Hematopoietic multipotent progenitor cell treated with erythropoietin and hydrocortisone succinate and interleukin-3 and kit ligand, for 6 days (in vitro differentiated cells): ENCODE data around the gene CDK12.
A peak's percentile ranks its signal among the peaks of the same experiment; 100 is the strongest.

Source experiments
- DNase-seq: peaks from one replicate; pipeline ENCODE4 v3.0.0-alpha.2; 2015

Gene CDK12

DNA sequence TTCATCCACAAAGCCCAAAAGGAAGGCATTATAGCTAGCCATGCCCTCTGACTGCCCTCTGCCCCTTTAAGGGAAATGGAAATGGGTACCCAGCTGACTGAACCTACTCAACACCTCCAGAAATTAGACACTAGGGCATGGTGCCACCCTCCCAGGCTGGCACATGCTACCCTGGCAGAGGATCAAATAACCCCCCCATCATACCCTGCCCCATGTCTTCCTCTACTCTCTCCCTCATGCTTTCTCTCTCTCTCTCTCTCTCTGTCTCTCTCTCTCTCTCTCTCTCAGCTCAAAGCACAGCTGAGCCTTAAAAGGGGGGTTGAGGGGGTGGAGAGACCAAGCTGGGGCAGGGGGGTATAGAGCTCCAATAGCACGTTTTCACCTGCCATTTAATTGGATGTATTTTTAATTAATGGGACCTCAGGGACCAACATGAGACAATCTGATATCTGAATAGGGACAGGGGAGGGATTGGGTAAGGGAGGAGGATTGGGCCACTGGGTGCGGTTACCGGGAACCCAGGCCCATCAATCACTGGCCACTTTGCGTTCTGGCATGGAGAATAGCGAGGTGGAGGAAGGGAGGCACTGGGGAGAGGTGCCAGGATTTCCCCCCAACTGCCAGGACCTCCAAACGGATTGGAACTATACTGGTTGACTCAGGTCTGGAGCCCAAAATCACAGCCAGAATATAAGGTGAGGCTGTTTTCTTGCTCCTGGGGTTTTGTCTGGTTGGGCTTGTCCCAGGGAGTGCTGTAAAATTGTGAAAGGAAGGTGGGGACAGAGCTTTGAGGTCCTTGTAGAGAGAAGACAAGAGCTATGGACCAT lies 88.7 kb downstream of the CDK12 start:
- DNase-seq, result no peak

DNA sequence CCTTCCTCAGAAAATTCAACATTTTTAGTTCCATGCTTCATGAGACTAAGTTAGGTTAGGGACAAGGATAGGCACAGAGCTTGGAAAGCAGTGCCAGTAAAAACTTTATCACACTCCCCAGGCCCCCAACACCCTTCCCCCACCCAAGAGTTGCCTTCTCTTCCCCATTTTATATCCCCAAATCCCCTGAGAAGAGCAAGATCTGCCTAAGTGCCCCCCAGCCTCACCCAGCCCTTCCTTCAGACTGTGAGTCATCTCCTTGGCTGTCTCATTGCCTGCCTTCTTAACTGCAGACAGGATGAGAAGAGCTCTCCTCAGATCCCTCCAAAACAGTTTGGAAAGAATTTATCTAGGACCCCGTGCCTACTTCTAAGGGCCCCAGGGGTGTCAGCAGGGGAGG lies 90.6 kb downstream of the CDK12 start:
- no peak for DNase-seq

GRCh38 chr17:39553341-39553945 lies 92.2 kb downstream of the CDK12 start:
- DNase-seq, result no peak

DNA sequence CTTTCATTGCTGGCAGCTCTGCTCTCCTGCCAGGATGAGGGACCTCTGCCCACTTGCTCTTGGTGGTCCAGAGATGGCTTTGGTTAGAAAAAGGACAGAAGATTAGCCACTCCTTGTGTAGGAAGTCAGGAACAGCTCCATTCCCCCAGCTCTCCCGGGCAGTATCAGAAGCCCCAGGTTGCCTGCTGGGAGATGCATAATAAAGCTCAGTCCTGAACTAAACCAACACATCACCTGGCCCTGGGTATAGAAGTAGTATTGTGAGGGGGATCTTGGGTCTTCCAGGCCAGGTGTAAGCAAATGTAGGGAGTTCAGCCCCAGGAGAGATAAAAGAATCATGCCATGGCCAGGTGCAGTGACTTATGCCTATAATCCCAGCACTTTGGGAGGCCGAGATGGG lies 94.1 kb downstream of the CDK12 start:
- DNase-seq, result no peak

DNA sequence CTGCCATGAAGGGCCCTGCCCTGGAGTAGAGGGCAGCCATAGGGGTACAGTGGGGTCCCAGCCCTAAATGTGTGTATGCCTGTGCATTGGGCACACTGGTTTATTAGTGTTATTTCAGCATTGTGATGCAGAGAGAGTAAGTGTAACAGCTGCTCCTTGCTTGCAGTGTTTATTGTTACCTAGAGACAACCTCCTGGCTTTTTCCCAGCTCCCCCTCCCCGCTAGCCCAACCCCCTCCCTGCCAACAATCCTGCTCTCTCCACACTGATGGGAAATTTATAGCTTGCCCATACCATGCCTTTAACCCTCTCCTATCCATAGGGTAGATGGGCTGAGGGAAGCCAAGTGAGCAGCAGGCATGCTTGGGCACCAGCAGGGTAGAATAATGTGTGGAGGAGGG lies 95.1 kb downstream of the CDK12 start:
- DNase-seq, result no peak

GRCh38 chr17:39562395-39562794 lies 101.1 kb downstream of the CDK12 start:
- no peak for DNase-seq

DNA sequence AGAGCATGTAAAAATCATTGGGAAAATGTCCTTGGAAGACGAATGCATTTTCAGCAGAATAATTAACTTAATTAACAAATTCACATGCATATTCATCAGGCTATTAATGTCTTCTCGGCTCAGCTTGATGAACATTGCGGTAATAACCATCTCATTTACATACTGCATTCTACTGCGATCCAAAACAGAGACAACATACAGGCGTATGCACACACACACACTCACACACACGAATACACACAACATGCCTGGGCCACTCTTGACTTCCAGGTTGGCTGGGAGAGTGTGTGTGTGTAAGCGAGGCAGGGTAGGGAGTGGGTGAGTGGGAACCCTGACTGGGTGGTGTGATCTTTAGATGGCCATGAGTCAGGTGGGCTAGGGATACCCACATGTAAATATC lies 101.7 kb downstream of the CDK12 start:
- no peak for DNase-seq

GRCh38 chr17:39563476-39563875 lies 102.2 kb downstream of the CDK12 start:
- peak; percentile 47 for DNase-seq

GRCh38 chr17:39564211-39564848 lies 103.0 kb downstream of the CDK12 start:
- no peak for DNase-seq

DNA sequence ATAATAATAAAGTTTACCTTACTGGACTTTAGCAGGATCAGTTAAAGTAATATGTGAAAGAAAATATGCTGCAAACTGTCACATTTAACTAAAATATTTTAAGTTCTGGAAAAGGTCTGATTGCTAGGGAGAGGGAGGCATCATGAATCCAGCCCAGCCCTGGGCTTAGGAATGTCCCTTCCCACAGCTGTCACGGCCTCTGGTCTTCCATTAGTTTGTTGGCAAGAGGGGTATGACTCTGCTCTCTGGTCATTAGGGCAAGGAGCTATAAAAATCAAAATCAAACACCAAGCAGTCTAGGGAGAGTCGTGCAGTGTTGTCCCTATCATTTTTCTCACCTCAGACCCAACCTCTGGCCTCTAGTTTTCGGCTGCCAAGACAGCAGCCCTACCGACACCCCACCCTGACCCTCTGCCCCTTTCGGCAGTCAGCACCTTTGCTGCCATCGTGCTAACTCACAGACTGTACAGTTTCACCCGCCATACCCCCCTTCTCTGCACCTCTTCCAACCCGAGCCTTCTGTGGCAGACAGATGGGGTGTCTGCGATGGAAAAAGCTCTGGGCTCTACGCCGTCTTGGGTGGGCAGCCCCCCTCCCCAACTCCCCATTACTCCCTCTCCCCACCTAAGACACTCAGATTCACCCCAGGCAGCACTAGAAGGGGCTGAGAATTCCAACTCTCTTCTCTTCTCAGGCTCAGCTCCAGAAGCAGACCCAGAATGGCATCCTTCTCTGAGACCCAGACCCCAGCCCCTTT lies 105.0 kb downstream of the CDK12 start:
- DNase-seq, result no peak

DNA sequence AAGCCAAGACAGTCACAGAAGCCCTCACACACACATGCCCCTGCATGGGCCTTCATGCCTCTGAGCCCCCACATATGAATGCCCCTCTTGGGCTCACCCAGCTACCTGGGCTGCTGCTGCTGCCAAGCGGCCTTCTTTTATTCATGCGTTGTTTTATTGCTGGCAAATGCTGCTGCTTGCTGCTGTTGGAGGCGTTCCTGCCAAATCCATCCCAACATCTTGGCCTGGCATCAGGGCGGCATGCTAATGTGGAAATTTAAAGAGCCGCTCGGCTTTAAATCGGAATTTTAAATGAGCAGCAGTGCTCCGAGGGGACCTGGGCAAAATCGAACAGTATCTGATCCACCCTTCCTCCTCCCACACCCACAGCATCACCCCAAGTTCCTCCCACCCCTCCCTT lies 107.4 kb downstream of the CDK12 start:
- DNase-seq, result no peak

DNA sequence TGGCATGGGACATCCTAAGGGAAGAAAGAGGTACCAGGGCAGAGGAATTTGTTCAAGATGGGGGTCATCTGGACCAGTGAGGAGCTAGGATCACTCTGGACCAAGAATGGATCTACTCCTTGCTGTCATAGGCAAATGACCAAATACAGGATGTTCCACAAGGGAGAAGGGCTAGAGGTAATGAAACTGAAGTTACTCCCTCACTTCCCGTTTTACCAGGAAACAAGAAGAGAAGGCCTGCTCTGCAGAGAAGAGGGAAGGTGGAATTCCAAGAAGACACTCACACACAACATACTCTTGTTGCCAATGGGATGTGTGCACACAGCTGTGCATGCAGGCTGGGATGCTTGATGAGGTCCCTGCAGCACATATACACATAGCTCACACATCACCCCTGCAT lies 107.8 kb downstream of the CDK12 start:
- no peak for DNase-seq

DNA sequence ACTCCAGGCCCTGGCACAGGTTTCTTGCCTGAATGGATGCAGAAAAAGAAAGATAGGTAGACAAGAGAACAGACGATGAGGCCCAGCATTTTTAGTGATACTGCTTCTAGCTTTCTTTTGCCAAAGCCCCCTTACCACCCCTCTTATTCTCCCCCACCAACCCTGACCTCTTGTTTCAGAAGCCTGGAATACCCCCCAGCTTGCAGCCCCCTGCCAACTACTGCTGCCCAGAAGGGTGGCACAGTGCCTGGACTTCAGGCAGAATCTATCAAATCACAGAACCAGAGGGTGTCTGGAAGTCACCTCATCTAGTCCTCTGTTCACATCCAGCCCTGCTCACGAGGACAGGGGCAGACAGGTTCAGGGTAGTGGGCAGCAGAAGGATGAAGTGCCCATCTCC lies 110.8 kb downstream of the CDK12 start:
- DNase-seq, result no peak

GRCh38 chr17:39573447-39574298 lies 112.4 kb downstream of the CDK12 start:
- DNase-seq, result peak; percentile 66

DNA sequence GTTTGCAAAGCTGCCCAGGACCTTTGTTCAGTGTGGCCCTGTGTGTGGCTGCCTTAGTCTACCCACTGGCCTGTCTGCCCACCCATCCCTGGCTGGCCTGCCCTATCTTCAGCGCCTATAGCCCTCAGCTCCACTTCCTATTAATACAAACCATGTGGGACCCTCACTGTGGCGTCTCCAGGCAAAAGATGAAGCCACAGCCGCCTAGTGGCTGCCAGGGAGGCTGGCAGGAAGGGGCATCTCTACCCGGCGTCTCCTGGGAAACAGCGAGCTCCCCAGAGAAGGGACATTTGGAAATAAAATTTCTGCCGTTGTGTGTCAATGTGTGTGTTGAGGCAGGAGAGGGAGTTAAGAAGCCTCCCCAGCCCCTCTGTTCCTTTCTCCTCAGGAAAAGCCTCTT lies 114.9 kb downstream of the CDK12 start:
- DNase-seq, result peak; percentile 49

GRCh38 chr17:39578272-39578671 lies 117.0 kb downstream of the CDK12 start:
- no peak for DNase-seq

DNA sequence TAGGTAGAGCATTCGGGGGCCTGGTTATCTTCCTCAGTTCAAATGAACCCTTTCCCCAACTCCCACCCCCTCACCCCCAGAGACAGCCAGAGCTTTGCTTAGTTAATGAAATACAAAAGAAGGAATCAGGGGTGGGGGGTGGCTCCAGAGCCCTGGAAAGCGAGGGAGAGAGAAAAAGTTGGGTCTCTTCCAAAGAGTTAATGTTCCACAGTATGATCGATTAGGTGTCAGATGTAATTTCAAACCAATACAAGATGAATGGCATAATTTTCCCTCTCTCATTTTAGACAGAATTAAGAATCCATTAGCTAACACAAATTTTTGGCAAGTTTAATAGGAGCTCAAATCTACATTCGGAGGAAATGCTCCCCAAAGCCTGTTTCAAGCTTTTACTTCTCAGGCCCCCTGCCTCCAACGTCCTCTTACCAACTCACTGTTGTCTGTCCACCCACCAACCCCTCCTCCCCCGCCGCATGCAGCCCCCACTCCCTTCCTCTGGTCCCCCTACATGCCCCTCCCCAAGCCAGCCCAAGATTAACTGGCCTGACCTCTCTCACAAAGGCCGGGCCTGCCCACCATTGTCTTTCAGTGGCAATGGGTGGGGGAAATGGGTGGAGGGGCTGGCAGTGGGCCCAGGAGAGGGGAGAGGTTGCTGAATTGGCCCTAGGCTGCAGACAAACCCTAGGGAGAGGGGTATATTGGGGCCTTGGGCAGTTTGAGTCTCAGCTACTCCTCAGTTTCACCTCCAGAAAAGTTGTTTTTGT lies 118.2 kb downstream of the CDK12 start:
- DNase-seq, result no peak

- DNase-seq, result no peak
These were observed 118.8 kb downstream of the CDK12 start for GRCh38 chr17:39580082-39580468.

DNA sequence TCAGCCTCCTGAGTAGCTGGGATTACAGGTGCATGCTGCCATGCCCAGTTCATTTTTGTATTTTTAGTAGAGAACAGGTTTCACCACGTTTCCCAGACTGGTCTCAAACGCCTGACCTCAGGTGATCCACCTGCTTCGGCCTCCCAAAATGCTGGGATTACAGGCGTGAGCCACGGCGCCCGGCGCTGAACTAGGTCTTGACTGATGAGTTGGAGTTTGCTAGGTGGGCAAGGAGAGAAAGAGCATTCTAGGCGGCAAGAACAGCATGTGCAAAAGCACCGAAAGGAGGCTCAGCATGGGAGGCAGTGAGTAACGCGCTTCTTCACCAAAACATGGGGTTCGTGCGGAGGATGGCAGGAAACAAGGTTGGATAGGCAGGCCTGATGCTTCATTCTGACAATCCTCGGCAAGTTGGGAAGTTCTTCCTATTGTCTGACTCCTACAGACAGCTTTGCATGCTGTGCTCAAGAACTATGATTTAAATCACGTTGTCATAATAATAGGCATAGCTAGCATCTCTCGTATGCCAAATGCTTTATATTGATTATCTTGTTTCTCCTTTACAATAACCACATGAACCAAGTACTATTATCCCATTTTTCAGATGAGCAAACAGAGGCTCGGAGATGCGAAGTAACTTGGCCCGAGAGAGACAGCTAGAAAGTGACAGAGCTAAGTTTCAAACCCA lies 119.9 kb downstream of the CDK12 start:
- DNase-seq, result no peak

DNA sequence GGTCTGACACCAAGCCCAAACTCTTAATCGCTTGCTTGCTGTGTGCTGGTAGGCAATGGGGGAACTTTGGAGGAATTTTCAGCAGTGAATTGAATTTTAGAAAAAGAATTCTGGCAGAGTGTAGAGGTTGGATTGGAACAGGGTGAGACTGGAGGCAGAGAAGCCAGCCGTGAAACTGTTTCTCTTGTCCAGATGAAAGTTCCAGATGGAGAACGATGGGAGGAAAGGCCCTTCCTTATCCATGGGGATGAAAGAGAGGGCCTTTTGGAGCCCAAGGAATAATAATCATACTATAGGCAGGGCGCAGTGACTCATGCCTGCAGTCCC lies 120.4 kb downstream of the CDK12 start:
- no peak for DNase-seq

DNA sequence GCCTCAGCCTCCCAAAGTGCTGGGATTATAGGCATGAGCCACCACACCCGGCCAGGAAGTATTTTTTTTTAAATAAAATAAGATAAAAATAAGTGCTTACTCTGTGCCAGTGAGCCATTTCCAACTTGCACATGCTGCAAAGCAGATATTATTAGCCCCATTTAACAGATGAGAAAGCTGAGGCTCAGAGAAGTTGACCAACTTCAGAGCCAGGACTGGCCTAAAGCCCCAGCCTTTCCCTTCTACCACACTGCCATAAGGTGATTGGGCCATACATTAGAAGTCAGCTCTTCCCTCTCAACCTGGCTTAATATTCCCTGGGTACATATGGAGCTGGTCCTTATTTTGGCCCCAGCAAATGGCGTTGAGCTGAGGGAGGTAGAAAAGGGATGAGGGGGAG lies 121.4 kb downstream of the CDK12 start:
- DNase-seq, result no peak
